ENCODE results near the gene MTPN. TPM values are rescaled to one million over a fixed set of nuclear protein-coding genes. Genes with fewer than 3 reads are reported as not detected.

MTPN gene
- polyA plus RNA-seq, 12 donors = 82.5 to 140 (median 112) TPM; not detected in 1

DNA sequence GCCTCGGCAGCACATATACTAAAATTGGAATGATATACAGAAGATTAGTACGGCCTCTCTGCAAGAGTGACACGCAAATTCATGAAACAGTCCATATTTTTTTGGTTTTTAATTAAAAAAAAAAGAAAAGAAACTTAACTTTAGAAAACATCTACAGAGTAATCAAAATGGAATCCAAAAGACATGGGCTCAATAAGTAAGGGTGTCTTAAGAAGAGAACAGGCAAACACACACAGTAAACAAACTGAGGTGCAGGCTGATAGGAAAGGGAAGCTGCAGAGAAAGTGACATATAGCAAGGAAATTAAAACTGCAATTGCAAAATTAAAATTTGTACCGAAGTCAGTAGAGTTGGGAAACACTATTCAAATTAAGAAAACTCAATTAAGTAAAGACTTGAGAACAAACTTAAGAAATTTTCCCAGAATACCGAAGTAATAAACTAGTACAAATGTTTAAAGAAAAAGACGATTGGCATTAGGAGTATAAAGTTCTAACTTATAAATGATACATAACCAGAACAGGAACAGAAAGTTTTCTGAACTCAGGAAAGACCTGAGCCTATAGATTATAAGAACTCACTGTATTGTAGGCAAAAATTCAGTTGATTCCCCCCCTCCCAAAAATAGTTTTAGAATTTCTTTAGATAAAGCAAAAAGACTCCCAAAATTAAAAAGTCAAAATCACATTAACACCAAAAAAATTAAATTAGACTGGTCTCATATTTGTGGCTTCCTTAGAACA lies 16.3 kb downstream of the MTPN start:
- DNase-seq = no peak

DNA sequence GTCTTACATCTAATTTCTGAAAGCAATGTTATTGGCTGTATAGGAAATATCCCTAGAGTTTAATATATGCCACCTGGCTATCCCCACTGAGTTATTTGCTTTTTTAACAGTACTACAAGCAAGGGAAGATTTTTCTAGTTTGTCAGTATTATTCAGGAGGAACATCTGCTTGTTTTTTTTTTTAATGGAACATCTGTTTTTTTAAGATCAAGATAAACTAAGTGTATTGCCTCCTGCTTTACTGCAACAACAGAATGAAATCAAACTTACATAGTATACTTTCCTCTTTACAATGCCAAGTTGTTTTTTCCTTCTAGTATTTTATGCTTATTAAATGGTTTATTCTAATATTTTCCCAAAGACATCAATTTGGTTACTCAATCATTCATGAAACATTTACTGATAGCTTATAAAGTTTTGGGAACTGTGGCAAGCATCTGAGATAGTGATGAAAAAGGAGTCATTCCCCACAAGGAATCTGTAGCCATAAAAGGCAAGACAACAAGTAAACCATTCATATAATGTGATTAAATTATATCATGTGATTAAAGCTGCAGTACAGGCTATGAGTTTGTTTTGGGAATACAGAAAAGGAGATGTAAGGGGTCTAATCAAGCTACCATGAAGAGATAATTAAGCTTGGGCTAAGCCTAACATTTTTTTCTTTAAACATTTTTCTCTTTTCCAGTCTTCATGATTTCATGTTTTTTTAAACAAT lies 17.4 kb downstream of the MTPN start:
- no peak for DNase-seq

DNA sequence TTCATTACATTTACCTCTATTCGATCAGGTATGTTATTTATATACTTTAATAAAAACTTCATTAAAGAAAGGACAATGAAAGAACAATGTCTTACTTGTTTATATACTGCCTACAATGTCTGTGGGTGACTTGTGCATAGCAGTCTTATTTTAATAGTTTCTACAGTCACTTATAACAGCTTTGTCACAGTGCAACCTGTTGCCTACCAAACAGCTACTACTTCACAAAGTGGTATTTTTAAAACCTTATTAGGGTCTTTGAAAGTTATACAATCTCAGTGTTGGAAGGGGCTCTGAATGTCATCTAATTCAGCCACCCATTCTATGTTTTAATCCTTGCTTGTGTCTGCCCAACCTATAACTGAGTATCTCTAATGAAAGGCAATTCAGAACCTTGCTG lies 19.0 kb downstream of the MTPN start:
- DNase-seq = no peak

DNA sequence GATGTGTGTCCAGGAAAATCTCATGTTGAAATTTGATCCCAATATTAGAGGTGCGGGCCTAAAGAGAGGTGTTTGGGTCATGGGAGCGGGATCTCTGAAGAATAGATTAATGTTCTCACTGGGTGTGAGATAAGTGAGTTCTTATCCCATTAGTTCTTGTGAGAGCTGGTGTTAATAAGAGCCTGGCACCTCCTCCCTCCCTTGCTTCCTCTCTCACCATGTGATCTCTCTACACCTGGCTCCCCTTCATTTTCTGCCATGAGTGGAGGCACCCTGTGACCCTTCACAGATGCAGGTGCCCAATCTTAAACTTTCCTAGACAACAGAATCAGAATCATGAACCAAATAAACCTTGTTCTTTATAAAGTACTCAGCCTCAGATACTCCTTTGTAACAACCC lies 19.5 kb downstream of the MTPN start:
- no peak for DNase-seq

DNA sequence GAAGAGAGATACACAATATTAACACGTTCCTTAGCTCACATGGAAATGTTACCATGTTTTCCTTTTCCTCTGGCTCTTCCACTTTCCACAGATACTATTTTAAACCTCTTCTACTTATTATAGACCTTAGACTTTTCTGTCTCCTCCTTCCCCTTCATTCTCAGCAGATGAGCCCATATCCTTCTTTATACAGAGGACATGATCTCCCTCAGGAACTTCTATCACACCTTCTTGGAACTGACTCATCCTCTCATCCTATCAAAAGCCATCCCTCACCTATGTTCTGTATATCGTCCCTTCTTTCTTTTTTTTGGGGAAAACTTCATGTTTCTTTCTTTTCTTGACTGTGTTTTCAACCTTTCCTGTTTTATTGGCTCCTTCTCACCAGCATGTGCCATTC lies 20.8 kb downstream of the MTPN start:
- no peak for DNase-seq

DNA sequence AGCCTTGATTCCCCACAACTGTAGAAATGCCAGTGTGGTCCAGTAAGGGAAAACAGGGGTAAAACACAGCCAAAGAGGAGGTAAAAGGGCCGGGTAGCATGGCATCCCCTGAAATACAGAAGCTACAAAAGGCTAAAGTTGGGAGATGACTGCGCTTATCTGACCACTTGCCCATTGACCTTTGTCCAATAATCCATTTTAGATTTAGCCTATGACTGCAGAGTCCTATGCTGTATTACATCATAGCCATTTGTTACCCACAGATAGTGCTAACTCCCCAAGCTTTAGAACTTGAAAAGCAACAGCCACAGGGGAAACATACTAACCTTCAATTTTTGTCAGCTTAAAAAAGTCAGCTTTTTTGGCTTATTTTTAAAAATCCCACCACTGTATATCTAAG lies 26.2 kb downstream of the MTPN start:
- DNase-seq = no peak

DNA sequence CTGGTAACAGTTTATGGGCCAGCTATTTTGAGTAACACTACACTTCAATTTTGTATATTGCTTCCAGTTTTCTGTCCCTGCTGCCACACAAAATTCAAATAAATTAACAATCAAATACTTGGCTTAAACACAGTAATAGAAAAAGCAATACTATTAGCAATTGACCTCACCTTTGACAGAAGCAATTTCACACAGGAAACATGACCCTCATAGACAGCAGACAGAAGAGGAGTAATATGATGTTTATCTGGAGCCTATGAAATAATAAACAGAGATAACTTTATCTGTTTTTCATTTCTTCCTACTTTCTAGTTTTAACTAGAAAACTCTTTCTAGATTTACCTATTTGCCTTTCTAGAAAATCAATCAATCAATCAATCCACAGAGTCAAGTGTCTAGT lies 26.7 kb downstream of the MTPN start:
- DNase-seq = no peak

DNA sequence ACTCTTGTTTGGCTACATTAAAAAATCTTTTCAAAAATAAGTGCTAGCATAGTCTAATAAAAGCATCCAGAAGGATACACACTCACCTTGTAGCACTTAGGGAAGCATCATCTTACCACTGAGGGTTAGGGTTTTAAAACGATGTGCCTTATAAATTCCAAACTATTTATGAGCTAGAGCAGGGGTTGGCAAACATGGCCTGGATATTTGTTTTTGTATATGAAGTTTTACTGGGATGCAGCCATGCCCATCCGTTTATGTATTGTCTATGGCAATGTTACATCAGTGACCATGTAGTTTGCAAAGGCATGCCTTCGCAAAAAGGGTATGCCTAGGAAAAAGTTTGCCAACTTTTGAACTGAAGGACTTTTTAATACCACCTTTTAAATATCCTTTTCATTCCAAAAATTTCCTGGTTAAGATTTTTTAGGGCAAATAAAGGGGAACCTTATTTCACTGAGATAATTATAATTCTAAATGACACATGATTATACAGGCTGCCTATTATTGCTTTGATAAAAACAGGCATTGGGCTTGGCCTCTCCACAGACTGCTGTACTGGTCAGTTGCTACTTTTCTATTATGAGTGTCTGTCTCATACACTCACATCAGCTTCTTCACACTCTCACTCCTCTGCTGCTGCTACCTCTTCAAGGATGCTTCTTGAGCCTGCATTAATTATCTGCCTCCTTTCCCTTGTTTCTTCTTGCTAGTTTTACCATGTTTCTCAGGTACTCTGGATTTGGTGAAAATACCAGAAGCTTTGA lies 30.7 kb downstream of the MTPN start:
- DNase-seq = no peak

DNA sequence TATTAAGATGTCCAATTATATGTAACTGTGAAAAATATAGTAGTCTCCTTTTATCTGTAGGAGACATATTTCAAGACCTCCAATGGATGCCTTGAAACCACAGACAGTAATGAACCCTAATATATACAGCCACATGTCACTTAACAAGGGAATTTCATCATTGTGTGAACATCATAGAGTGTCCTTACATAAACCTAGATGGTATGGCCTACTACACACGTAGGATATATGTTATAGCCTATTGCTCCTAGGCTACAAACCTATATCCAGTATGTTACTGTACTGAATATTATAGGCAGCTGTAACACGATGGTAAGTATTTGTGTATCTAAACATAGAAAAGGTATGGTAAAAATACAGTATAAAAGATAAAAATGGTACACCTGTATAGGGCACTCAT lies 32.4 kb downstream of the MTPN start:
- DNase-seq = no peak

DNA sequence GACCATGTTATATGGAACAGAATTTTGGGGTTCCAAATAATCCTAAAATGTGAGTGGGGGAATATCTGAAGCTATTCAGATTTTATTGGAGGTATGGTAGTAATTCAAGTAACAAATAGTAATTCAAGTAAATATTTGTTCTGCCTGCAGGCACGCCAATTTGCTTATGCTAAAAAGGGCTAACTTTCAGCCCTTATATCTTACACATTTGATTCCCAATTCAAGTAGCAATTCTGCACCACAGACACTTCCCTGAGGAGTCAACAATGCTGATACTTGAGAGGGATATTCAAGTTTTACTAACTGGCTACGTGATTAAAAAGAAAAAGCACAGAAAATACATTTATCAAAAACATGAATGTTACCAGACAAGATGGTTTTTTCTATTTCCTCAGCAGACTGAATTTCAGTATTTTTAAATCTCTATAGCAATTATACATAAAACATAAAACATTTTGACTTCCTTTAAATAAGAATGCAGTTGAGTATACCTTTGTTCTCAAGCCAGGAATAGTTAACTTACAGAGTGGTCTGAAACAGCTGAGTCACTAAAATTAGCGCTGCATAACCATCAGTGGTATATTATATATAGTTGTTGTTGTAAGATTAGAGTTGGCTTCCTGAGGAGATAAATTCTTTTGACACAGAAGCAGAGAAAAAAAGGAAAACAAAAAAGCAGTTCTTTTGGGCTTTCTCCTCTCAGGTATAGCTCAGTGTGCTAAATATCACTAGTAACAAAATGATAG lies 33.9 kb downstream of the MTPN start:
- DNase-seq = no peak

DNA sequence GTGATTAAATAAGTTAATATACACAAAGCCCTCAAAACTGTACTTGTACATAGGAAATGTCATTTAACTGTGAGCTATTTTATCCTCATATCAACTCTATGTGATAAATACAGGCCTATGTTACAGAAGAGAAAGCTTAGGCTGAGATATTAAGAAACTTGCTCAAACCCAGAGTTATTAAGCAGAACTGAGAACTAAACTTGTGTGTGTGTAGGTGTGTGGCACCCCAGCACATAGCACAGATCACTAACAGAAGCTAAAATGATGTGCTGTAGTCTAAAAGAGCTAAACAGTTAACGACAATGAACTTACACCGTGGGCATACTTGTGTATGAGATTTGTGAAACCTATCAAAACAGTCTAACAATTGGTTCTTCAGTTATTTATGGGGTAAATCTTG lies 34.5 kb downstream of the MTPN start:
- DNase-seq = no peak

DNA sequence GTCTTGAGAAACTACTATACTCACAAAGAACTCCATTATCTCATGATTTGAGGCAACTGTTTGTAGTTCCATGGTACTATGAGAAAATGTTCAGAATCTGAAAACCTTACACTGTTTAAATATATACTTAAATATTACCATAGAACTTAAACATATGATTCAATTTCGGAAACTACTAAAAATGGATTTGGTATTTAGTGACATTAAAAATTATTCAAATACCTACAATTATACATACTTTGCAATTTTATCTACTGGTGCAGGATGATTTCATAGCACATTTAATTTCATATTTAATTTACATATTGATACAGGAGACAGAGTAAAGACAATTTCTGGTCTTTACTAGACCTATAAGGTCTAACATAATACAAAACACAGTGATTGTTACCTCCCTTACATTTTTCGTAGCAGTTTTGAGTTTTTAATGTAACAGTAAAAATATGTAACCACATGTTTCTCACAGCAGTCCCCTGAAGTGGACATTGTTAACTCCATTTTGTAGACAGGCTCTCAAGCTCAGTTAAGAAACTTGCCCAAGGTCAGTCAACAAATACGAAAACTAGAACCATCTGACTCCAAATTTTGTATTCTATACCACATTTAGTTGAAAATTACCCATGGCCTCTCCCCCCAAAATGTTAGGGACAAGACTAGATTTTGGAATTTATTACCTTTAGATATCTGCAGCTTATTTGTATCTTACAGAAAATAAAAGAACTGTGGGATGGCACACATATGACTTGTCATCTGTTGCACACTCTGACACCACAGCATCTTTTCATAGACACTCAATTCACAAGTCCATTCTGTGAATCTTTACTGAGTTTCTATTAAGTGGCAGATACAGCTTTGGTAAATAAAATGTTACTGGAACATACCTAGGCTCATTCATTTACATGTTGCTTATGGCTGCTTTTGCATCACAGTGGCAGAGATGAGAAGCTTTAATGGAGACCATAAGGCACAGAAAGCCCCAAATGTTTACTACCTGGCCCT lies 36.8 kb downstream of the MTPN start:
- no peak for DNase-seq

DNA sequence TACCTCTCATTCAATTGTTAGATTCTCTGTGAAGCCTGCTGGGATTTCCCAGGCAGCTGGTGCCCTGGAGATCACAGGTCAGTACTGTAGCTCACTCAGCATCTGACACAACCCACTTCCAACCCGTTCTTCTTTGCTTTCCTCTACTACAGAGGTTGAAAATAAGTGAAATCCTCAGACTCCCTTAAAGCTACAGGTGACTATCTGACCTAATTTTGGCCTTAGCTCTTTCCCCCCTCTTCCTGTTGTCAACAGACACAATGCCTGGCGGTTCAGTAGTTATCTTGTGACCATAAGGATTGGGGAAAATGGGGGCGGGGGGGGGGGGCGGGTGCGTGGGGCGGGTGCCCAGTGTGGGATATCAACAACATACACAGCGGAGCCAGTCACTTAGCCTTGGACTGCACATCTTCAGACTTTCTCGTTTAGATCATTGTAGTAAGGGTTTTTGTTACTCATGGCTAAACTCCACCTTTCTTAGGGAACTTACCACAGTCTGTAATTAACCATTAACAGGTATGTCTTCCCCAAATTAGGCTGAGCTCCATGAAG lies 37.8 kb downstream of the MTPN start:
- DNase-seq = no peak

DNA sequence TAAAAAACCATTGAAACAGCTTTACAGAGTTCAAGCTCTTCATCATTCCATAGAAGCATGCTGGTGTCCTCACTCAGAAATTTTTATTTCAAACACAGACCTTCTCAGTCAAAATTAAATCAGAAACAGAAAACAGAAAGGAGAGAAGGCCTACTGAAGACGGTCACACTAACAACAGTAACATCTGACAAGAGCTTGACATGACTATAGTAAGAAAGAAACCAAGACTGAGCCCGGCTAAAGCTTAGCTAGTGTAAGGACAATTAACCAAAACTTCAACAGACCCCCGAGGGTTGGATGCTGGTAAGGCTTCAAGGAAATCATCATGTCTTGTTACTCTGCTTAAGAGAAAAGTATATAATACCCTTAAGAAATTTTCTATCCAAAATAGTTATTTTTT lies 38.6 kb downstream of the MTPN start:
- DNase-seq = no peak

DNA sequence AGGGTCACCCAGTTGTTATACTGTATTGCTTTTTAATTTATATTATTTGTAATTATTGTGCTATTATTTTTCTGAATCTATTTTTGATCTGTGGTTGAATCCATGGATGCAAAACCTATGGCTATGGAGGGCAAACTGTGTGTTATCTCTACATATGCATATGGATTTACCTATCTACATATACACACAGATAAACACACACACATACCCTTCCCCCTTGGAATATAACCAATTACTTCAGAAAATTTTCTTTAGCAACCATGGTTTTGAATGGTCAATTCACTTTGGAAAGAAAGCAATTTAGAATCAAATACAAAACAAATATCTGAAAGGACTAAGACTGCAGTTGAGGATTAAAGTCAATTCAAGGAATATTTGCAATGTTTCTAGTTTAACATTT lies 39.1 kb downstream of the MTPN start:
- no peak for DNase-seq

DNA sequence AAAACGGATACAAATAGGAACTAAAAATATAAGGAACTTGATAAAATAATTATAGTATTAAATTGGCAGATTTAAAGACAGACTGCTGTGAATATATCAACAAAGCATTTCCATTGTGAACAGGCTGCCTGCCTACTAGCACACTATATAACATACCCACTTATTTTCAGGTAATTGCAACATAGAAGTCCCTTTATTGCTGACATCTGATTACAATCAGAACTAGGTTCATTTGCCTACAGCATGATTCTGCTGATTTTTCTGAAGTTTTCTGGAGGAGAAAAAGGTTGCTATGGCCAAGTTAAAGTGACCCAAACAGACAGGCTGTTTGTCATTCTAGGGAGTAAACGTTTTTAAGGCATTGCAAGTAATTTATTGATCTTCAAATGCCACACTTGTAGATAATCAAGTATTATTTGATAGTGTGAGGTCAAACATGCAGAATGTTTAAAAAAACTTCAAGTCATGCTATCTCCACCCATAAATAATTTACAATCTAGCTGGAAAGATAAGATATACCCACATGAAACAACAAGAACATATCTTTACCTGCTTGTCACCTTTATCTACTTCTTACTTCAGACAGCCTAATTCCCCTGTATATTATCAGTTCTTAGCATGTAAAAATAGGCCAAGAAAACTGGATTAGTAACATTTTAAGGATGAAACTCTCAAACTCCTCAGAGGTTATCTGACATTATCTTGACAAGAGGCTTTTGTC lies 40.5 kb downstream of the MTPN start:
- DNase-seq = no peak

DNA sequence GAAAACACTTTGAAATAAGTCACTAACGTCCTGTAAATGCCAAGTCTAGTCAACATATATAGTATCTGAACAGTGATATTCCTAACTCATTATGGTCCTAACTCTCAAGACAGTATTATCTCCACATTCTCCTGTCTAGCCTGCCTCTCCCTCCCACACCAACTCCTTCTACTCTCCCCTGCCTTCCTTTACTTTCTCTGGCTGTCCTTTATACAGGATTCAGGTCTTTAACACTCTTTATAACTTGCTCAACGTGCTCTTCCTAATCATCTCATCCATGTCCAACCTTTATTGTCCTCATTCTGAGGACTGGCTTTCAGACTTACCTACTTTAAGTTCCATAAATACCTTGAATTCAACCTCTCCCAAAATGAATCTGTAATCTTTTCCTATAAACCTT lies 42.5 kb downstream of the MTPN start:
- no peak for DNase-seq

DNA sequence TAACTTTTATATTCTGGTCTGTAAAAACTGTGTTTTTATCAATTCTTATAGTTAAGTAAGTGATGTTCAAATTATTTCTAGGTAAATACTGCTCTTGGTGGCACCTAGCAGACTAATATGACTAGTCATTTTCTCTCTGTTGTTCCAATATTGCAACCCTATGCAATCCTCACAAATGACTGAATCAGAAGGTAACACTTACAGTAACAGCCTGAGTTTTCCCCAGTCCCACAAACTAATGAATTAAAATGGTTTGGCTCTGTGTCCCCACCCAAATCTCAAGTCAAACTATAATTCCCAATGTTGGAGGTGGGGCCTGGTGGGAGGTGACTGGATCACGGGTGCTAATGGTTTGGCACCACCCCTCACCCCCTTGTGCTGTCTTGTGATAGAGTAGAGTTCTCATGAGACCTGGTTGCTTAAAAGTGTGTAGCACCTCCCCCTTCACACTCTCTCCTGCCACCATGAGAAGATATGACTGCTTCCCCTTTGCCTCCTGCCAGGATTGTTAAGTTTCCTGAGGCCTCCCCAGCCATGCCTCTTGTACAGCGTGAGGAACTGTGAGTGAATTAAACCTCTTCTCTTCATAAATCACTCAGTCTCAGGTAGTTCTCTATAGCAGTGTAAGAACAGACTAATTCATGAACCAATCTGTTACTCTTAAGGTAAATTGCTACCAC lies 43.5 kb downstream of the MTPN start:
- no peak for DNase-seq

DNA sequence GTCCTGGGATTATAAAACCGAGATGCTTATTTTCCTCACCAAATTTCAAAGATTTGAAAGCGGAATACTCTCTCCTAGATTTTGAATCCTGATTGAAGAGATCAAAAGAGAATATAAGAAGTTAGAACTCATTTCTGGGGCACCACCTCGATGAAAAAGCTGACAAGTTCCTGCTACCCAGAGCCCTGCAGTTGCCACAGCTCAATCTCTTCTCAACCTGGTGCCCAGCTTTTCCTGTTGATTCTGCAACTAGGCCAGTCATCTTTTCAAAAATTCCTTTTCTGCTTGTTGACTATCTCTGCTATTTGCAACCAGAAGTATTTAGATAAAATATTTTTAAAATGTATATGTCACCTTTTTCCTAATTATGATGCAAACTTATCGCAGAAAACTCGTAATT lies 45.0 kb downstream of the MTPN start:
- DNase-seq = no peak

Measured in muscle of arm (tissue), 12 donors.